Stimulated activated naive CD8-positive, alpha-beta T cell treated with anti-CD3 and anti-CD28 coated beads, Interleukin-15, amount 100 ng/mL, for 72 hours (primary cell): ENCODE measurements around the gene GLP2R.

Experiments used
- ATAC-seq: fragments of 150-1000 bp; cut with Tn5 transposase; 2 replicates; pipeline ENCODE4 v1.10.0; 2021; ENCODE audit warnings: mild to moderate bottlenecking, moderate library complexity
- DNase-seq, 2 donors: peaks; one replicate each; pipeline ENCODE4 v3.0.0; 2021 to 2022
- H3K27ac Mint-ChIP-seq, 2 donors: one replicate each; pipeline ENCODE4 v1.8.0; 2022; ENCODE audit warnings: mild to moderate bottlenecking in 2 of 2, mixed read lengths in 2 of 2, moderate library complexity in 2 of 2
- H3K27me3 Mint-ChIP-seq: one replicate; pipeline ENCODE4 v1.8.0; 2022; ENCODE audit warnings: mixed read lengths
- H3K4me1 Mint-ChIP-seq: one replicate; pipeline ENCODE4 v1.8.0; 2022; ENCODE audit warnings: mild to moderate bottlenecking, mixed read lengths
- H3K4me3 Mint-ChIP-seq, 2 donors: one replicate each; pipeline ENCODE4 v1.8.0; 2022; ENCODE audit warnings: mild to moderate bottlenecking in 2 of 2, mixed read lengths in 2 of 2, moderate library complexity in 1 of 2
- H3K9me3 Mint-ChIP-seq, 2 donors: one replicate each; pipeline ENCODE4 v1.8.0; 2022; ENCODE audit warnings: mixed read lengths in 2 of 2

Gene GLP2R

GRCh38 chr17:9805769-9806168 lies 20.0 kb upstream of the GLP2R start:
- H3K4me3 Mint-ChIP-seq: no peak overlapping the region
- no peak overlapping the region for H3K27ac Mint-ChIP-seq
- no peaks in the 10 kb centered on the region for H3K4me1 Mint-ChIP-seq
- peaks cover 25% of the 10 kb centered on the region for H3K27me3 Mint-ChIP-seq
- peaks cover 0 to 13% of the 10 kb centered on the region in 2 donors for H3K9me3 Mint-ChIP-seq
- DNase-seq (no peak), ATAC-seq (no peak)

GRCh38 chr17:9806699-9807098 lies 19.0 kb upstream of the GLP2R start:
- DNase-seq: no peak
- ATAC-seq: no peak
- Mint-ChIP-seq H3K4me1 (no peaks in the 10 kb centered on the region), H3K9me3 (peaks cover 0 to 13% of the 10 kb centered on the region in 2 donors), H3K4me3 (no peak overlapping the region), H3K27me3 (peaks cover 23% of the 10 kb centered on the region), H3K27ac (no peak overlapping the region)

GRCh38 chr17:9809409-9809808 lies 16.3 kb upstream of the GLP2R start:
- Mint-ChIP-seq H3K27me3 (peaks cover 4% of the 10 kb centered on the region), H3K27ac (no peak overlapping the region), H3K4me3 (no peak overlapping the region), H3K9me3 (peaks cover 0 to 8% of the 10 kb centered on the region in 2 donors), H3K4me1 (no peaks in the 10 kb centered on the region)
- DNase-seq: no peak
- ATAC-seq: no peak

- no peak for DNase-seq
- ATAC-seq: no peak
- H3K4me3 Mint-ChIP-seq: no peak overlapping the region
- H3K9me3 Mint-ChIP-seq: no peaks in the 10 kb centered on the region
- H3K27ac Mint-ChIP-seq: no peak overlapping the region
- H3K27me3 Mint-ChIP-seq: no peaks in the 10 kb centered on the region
- H3K4me1 Mint-ChIP-seq: no peaks in the 10 kb centered on the region
These were observed 15.4 kb upstream of the GLP2R start for GRCh38 chr17:9810100-9810949.

GRCh38 chr17:9811086-9811485 lies 14.6 kb upstream of the GLP2R start:
- H3K27ac Mint-ChIP-seq: no peak overlapping the region
- ATAC-seq: no peak
- H3K4me3 Mint-ChIP-seq: no peak overlapping the region
- DNase-seq: no peak
- peaks cover 0 to under 1% of the 10 kb centered on the region in 2 donors for H3K9me3 Mint-ChIP-seq
- no peaks in the 10 kb centered on the region for H3K27me3 Mint-ChIP-seq
- no peaks in the 10 kb centered on the region for H3K4me1 Mint-ChIP-seq

GRCh38 chr17:9811537-9811936 lies 14.2 kb upstream of the GLP2R start:
- ATAC-seq: no peak
- peaks cover 4 to 5% of the 10 kb centered on the region in 2 donors for H3K9me3 Mint-ChIP-seq
- DNase-seq: no peak
- no peak overlapping the region for H3K4me3 Mint-ChIP-seq
- H3K27ac Mint-ChIP-seq: no peak overlapping the region
- no peaks in the 10 kb centered on the region for H3K4me1 Mint-ChIP-seq
- H3K27me3 Mint-ChIP-seq: no peaks in the 10 kb centered on the region

GRCh38 chr17:9813166-9813565 lies 12.6 kb upstream of the GLP2R start:
- Mint-ChIP-seq H3K4me1 (no peaks in the 10 kb centered on the region), H3K27ac (no peak overlapping the region), H3K9me3 (peaks cover 7% of the 10 kb centered on the region in 2 donors), H3K4me3 (no peak overlapping the region), H3K27me3 (no peaks in the 10 kb centered on the region)
- ATAC-seq (no peak), DNase-seq (no peak)

GRCh38 chr17:9814337-9814945 lies 11.3 kb upstream of the GLP2R start:
- no peak for ATAC-seq
- Mint-ChIP-seq H3K9me3 (peaks cover 7% of the 10 kb centered on the region in 2 donors), H3K27ac (peak overlapping the region in 1 of 2 donors; percentile 10), H3K27me3 (no peaks in the 10 kb centered on the region), H3K4me1 (no peaks in the 10 kb centered on the region), H3K4me3 (no peak overlapping the region)
- DNase-seq: no peak

GRCh38 chr17:9816472-9816871 lies 9.3 kb upstream of the GLP2R start:
- Mint-ChIP-seq H3K9me3 (peaks cover 7% of the 10 kb centered on the region in 2 donors), H3K4me3 (no peak overlapping the region)
- no peak for ATAC-seq

GRCh38 chr17:9817086-9817485 lies 8.6 kb upstream of the GLP2R start:
- H3K27me3 Mint-ChIP-seq: no peaks in the 10 kb centered on the region
- H3K4me3 Mint-ChIP-seq: no peak overlapping the region
- H3K4me1 Mint-ChIP-seq: no peaks in the 10 kb centered on the region
- no peak overlapping the region for H3K27ac Mint-ChIP-seq
- DNase-seq (no peak), ATAC-seq (no peak)
- peaks cover 7% of the 10 kb centered on the region in 2 donors for H3K9me3 Mint-ChIP-seq

More at GRCh38 chr17:9816472-9816871, 9.3 kb upstream of the GLP2R start:
- no peak for DNase-seq
- H3K27ac Mint-ChIP-seq: no peak overlapping the region
- no peaks in the 10 kb centered on the region for H3K27me3 Mint-ChIP-seq
- no peaks in the 10 kb centered on the region for H3K4me1 Mint-ChIP-seq

GRCh38 chr17:9818760-9819159 lies 7.0 kb upstream of the GLP2R start:
- no peak for DNase-seq
- Mint-ChIP-seq H3K9me3 (peaks cover 11 to 14% of the 10 kb centered on the region in 2 donors), H3K4me1 (no peaks in the 10 kb centered on the region), H3K4me3 (no peak overlapping the region), H3K27ac (no peak overlapping the region), H3K27me3 (peaks cover 6% of the 10 kb centered on the region)
- ATAC-seq: no peak

GRCh38 chr17:9820448-9820847 lies 5.3 kb upstream of the GLP2R start:
- no peaks in the 10 kb centered on the region for H3K4me1 Mint-ChIP-seq
- H3K27me3 Mint-ChIP-seq: peaks cover 19% of the 10 kb centered on the region
- ATAC-seq (no peak), DNase-seq (no peak)
- H3K9me3 Mint-ChIP-seq: peaks cover 11 to 14% of the 10 kb centered on the region in 2 donors
- no peak overlapping the region for H3K27ac Mint-ChIP-seq
- H3K4me3 Mint-ChIP-seq: no peak overlapping the region

- ATAC-seq (no peak), DNase-seq (no peak)
- Mint-ChIP-seq H3K27me3 (peaks cover 28% of the 10 kb centered on the region), H3K27ac (no peak within 1 kb of the TSS), H3K4me1 (no peaks in the 10 kb centered on the region), H3K4me3 (no peak within 1 kb of the TSS), H3K9me3 (peaks cover 4 to 7% of the 10 kb centered on the region in 2 donors)
These were observed 3.8 kb upstream of the GLP2R start, which contains the start of gene GSG1L2 for GRCh38 chr17:9821921-9822320. GSG1L2 (minus strand) TSS chr17:9822079; CDS start chr17:9822071, 8 bp downstream.

GRCh38 chr17:9824094-9824493 lies 1.6 kb upstream of the GLP2R start:
- H3K9me3 Mint-ChIP-seq: peaks cover 4 to 7% of the 10 kb centered on the region in 2 donors
- no peak overlapping the region for H3K27ac Mint-ChIP-seq
- peaks cover 28% of the 10 kb centered on the region for H3K27me3 Mint-ChIP-seq
- ATAC-seq (no peak), DNase-seq (no peak)
- no peak overlapping the region for H3K4me3 Mint-ChIP-seq
- no peaks in the 10 kb centered on the region for H3K4me1 Mint-ChIP-seq

- Mint-ChIP-seq H3K9me3 (peaks cover 4 to 7% of the 10 kb centered on the region in 2 donors), H3K4me3 (no peak overlapping the region), H3K4me1 (no peaks in the 10 kb centered on the region), H3K27ac (peak overlapping the region in 1 of 2 donors; percentile 15), H3K27me3 (peaks cover 28% of the 10 kb centered on the region)
- ATAC-seq (no peak), DNase-seq (no peak)
These were observed 856 bp upstream of the GLP2R start for GRCh38 chr17:9824797-9825338.
